ENCODE results near the gene OR2W1. TPM values are rescaled to one million over a fixed set of nuclear protein-coding genes. Genes with fewer than 3 reads are reported as not detected.

OR2W1 gene, protein sequence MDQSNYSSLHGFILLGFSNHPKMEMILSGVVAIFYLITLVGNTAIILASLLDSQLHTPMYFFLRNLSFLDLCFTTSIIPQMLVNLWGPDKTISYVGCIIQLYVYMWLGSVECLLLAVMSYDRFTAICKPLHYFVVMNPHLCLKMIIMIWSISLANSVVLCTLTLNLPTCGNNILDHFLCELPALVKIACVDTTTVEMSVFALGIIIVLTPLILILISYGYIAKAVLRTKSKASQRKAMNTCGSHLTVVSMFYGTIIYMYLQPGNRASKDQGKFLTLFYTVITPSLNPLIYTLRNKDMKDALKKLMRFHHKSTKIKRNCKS
- not detected for polyA plus RNA-seq (ENCODE audit: low read depth in 6 of 6)

DNA sequence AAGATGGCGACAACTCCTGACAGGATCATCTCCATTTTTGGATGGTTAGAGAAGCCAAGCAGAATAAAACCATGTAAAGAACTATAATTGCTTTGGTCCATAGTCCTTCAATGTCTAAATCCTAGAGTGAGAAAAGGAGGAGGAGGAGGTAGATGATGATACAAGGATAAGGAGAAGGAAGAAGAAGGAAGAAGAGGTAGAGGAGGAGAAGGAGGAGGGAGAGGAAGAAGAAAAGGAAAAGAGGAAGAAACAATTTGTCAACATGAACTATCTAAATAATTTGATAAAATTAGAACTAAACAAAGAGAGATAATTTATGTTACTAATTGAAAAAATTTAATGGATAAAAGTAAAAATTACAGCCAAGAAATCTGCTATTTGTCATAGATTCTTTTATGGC lies at the start of gene OR2W1:
Gene OR2W1 (minus strand): TSS at position 101 of the 400 bp plus-strand sequence. CDS start 0 bp downstream, at position 101.
- H3K9me3 Mint-ChIP-seq: peaks cover 0 to 15% (median 4%) of the 10 kb centered on the region in 7 donors
- no peak within 1 kb of the TSS for H3K4me3 Mint-ChIP-seq
- H3K36me3 Mint-ChIP-seq: no peaks in the 10 kb centered on the region
- no peak within 1 kb of the TSS for H3K27ac Mint-ChIP-seq
- no peak for DNase-seq
- H3K27me3 Mint-ChIP-seq: peaks cover 32 to 47% (median 33%) of the 10 kb centered on the region in 3 donors
- ATAC-seq (ENCODE audit: low read depth in 2 of 2): no peak
- no peaks in the 10 kb centered on the region for H3K4me1 Mint-ChIP-seq

DNA sequence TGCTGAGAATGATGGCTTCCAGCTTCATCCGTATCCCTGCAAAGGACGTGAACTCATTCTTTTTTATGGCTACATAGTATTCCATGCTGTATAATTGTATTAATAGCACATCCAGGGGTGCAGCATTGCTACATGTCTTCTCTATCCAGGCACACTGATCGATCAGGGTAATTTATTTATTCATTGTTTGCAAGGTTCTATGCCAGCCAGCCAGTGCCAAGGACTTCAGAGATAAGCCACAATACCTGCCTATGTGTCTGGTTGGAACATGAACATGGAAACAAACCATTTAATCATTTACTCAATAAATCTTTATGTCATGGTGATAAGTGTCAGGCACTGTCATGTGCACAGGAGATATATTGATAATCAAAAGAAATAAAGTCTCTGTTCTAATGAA lies 48.0 kb upstream of the OR2W1 start:
- DNase-seq: no peak
- H3K27me3 Mint-ChIP-seq: peaks cover 14 to 34% (median 18%) of the 10 kb centered on the region in 3 donors

DNA sequence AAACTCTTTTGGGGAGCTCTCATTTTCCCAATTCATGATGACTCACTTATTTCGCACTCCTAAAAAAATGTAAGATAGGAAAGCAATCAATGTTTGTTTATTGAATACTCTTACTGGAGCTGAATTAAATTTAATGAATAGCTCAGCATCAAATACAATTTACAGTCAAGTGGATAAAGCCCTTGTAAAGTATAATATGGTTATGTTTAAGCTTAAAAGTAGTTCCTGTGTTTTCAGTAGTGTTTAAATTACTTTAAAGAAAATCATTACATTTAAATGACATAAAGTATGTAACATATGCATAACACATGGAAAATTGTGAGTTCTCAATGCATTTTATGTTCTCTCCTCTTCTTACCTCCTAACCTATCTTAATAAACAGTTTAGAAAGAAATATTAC lies 42.2 kb upstream of the OR2W1 start, which contains the start of gene OR2B3:
Gene OR2B3 (minus strand): TSS at position 101 of the 400 bp plus-strand sequence. CDS start 65 bp downstream, at position 36.
- Mint-ChIP-seq H3K27me3 (peaks cover 27 to 36% (median 30%) of the 10 kb centered on the region in 3 donors), H3K27ac (no peak within 1 kb of the TSS), H3K36me3 (no peaks in the 10 kb centered on the region), H3K4me1 (no peaks in the 10 kb centered on the region), H3K9me3 (peaks cover 0 to 5% (median 0%) of the 10 kb centered on the region in 7 donors), H3K4me3 (peak within 1 kb of the TSS in 1 of 8 donors; percentile 21)
- no peak for ATAC-seq (ENCODE audit: low read depth in 2 of 2)
- no peak for DNase-seq

More for the DNA sequence above, 48.0 kb upstream of the OR2W1 start:
- no peak overlapping the region for H3K27ac Mint-ChIP-seq
- peaks cover 0 to 2% (median 0%) of the 10 kb centered on the region in 7 donors for H3K9me3 Mint-ChIP-seq
- no peak for ATAC-seq (ENCODE audit: low read depth in 2 of 2)
- no peaks in the 10 kb centered on the region for H3K36me3 Mint-ChIP-seq
- H3K4me1 Mint-ChIP-seq: no peaks in the 10 kb centered on the region
- H3K4me3 Mint-ChIP-seq: no peak overlapping the region

DNA sequence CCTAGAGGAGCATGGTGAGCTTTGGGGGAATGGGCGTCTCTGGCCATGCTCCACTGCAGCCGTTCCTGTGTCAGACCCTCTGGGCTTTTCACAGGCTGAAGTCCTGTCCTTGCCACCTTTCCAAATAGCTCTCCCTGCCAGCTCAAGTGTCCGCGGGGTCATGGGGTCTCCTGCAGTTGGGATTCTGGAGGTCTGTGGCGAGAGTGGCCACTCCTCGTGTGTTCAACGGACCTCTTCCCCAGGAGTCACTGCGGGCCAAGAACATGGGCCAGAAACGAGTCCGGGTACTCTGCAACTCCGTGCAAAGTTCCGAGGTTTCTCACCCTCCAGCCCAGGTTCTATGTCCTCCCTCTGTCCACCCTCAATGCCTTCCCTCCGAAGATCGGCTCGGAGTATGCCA lies 37.5 kb upstream of the OR2W1 start:
- no peak for DNase-seq

DNA sequence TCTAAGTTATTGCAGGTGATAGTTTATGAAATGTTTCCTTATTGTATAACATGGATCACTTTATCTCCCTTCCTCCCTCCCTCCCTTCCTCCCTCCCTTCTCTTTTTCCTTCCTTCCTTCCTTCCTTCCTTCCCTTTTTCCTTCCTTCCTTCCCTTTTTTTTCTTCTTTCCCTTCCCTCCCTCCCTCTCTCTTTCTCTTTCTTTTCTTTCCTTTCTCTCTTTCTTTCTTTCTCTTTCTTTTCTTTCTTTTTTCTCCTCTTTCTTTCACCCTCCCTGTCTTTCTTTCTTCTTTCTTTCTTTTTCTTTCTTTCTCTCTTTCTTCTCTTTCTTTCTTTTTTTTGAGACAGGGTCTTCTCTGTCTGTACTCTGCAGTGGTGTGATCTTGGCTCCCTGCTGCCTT lies 36.3 kb upstream of the OR2W1 start:
- ATAC-seq (ENCODE audit: low read depth in 2 of 2) (no peak), DNase-seq (no peak)
- peaks cover 0 to 5% (median 0%) of the 10 kb centered on the region in 7 donors for H3K9me3 Mint-ChIP-seq
- no peaks in the 10 kb centered on the region for H3K36me3 Mint-ChIP-seq
- H3K4me3 Mint-ChIP-seq: no peak overlapping the region
- no peak overlapping the region for H3K27ac Mint-ChIP-seq
- H3K4me1 Mint-ChIP-seq: no peaks in the 10 kb centered on the region
- peaks cover 16 to 30% (median 21%) of the 10 kb centered on the region in 3 donors for H3K27me3 Mint-ChIP-seq

More for the DNA sequence above, 37.5 kb upstream of the OR2W1 start:
- H3K36me3 Mint-ChIP-seq: no peaks in the 10 kb centered on the region
- peaks cover 0 to 5% (median 0%) of the 10 kb centered on the region in 7 donors for H3K9me3 Mint-ChIP-seq
- peaks cover 23 to 39% (median 28%) of the 10 kb centered on the region in 3 donors for H3K27me3 Mint-ChIP-seq
- no peak overlapping the region for H3K4me3 Mint-ChIP-seq
- H3K27ac Mint-ChIP-seq: peak overlapping the region in 1 of 6 donors; percentile 57
- H3K4me1 Mint-ChIP-seq: no peaks in the 10 kb centered on the region
- no peak for ATAC-seq (ENCODE audit: low read depth in 2 of 2)

DNA sequence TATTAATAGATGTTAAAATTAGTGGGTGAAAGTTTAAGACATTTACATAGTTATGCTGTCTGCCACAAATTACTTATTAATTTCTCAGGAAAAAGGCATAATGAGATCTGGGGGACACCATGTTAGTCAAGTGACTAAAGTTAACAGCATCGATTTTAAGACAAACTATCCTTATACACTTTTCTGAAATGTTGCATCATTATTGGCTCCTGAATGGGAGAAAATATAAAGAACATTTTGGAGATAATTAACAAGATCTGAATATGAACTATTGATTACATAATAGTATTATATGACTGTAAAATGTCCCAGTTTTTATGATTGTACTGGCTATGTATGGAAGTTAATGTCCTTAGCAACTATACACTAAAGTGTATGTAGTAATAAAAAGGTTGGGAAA lies 34.2 kb upstream of the OR2W1 start:
- Mint-ChIP-seq H3K4me3 (no peak overlapping the region), H3K4me1 (no peaks in the 10 kb centered on the region)
- ATAC-seq (ENCODE audit: low read depth in 2 of 2): no peak

DNA sequence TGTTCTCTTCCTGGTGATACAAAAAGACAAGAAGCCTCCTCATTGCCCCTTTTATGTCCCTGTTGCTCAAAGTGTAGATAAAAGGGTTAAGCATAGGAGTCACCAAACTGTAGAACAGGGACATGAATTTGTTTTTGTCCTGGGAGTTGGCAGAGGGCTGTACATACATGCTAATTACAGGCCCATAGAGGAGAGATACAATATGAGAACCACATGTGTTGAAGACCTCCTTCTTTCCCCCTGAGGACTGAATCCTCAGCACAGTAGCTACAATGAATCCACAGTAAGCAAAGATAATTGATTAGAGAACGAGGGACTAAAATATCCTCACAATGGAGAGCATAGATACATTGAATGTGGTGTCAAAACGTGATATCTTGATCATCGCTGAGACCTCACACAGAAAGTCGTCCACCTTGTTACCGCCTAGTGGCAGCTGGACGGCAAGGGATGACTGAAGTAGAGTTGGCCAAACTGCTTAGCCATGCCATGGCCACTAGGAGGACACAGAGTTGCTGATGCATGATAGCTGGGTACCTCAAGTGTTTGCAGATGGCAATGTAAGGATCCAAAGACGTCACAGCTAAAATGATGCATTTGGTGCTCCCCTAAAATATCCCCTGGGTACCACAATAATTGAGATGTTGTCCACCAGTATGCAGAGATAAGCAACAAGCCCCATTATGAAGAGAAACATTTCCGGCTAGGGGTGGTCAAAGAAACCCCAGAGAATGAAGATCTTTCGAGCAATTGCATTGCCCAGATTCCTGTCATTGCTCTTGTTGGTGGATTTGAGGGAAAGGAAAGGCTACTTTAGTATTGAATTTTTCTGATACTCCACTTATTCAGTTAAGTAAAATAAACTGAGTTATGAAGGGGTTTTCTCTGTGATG lies 27.1 kb upstream of the OR2W1 start:
- Mint-ChIP-seq H3K4me3 (no peak overlapping the region), H3K36me3 (no peaks in the 10 kb centered on the region), H3K4me1 (no peaks in the 10 kb centered on the region), H3K27ac (peak overlapping the region in 1 of 6 donors; percentile 18), H3K9me3 (peaks cover 0 to 18% (median 4%) of the 10 kb centered on the region in 7 donors), H3K27me3 (peaks cover 16 to 27% (median 26%) of the 10 kb centered on the region in 3 donors)
- DNase-seq (no peak), ATAC-seq (ENCODE audit: low read depth in 2 of 2) (peak; percentile 27 to 42)

More for the DNA sequence above, 34.2 kb upstream of the OR2W1 start:
- Mint-ChIP-seq H3K36me3 (no peaks in the 10 kb centered on the region), H3K27ac (no peak overlapping the region), H3K27me3 (peaks cover 17 to 27% (median 22%) of the 10 kb centered on the region in 3 donors), H3K9me3 (peaks cover 0 to 5% (median 0%) of the 10 kb centered on the region in 7 donors)
- DNase-seq: no peak

DNA sequence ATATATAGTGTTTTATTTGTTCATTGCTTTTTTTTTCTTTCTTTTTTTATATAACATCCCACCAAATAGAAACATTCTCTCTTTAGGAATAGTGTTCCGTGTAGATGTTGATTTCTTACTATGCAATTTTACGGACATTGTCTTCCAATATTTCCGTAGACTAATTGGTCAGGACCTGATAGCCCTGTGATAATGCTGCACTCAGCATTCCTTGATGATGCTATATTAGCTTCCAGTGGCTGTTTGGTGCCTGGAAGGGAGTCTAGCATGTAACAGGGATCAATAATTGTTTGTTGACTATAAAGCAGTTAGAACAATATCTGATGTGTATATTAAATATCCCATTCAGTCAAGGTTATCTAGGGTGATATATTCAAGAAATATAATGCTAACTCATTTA lies 6.7 kb upstream of the OR2W1 start:
- H3K4me1 Mint-ChIP-seq: no peaks in the 10 kb centered on the region

DNA sequence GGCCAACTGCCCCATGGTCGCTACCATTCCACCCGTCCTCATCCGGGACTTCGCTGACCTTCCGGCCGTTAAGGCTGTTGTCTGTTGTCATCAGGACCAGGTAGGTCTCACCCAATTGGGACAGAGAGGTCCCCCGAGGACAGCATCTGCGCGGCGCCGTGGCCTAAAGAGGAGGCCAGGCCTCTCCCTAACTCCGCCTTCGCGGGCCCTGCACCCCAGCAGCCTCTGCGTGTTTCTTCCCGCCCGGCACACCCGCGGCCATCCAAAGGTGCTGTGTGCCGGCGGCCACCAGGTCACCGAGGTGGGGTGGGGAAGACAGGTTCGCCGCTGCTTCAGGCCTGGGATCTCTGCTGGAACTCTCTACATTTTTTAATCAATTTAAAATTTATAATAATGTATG lies 9.0 kb downstream of the OR2W1 start:
- Mint-ChIP-seq H3K36me3 (no peaks in the 10 kb centered on the region), H3K27ac (no peak overlapping the region), H3K27me3 (peaks cover 8 to 26% (median 16%) of the 10 kb centered on the region in 3 donors), H3K4me3 (peak overlapping the region in 1 of 8 donors; percentile 70), H3K9me3 (peaks cover 0 to 11% (median 5%) of the 10 kb centered on the region in 7 donors), H3K4me1 (no peaks in the 10 kb centered on the region)
- ATAC-seq (ENCODE audit: low read depth in 2 of 2): no peak
- no peak for DNase-seq

More for the DNA sequence above, 6.7 kb upstream of the OR2W1 start:
- peaks cover 17 to 37% (median 24%) of the 10 kb centered on the region in 3 donors for H3K27me3 Mint-ChIP-seq
- H3K4me3 Mint-ChIP-seq: no peak overlapping the region
- no peak for DNase-seq
- no peak for ATAC-seq (ENCODE audit: low read depth in 2 of 2)
- H3K36me3 Mint-ChIP-seq: peaks cover 0 to 8% of the 10 kb centered on the region in 2 donors
- peaks cover 4 to 30% (median 14%) of the 10 kb centered on the region in 7 donors for H3K9me3 Mint-ChIP-seq
- H3K27ac Mint-ChIP-seq: no peak overlapping the region

DNA sequence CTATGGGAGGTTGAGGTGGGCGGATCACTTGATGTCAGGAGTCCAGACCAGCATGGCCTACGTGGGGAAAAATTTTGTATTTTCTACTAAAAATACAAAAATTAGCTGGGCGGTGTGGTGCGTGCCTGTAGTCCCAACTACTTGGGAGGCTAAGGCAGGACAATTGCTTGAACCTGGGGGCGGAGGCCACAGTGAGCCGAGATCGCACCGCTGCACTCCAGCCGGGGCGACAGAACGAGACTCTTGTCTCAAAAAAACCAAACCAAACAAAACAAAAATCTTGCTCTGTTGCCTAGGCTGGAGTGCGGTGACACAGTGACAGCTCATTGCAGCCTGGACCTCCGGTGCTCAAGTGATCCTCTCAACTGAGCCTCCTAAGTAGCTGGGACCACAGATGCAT lies 16.2 kb downstream of the OR2W1 start:
- peaks cover 37 to 50% (median 40%) of the 10 kb centered on the region in 3 donors for H3K27me3 Mint-ChIP-seq
- H3K27ac Mint-ChIP-seq: no peak overlapping the region
- H3K9me3 Mint-ChIP-seq: no peaks in the 10 kb centered on the region
- ATAC-seq (ENCODE audit: low read depth in 2 of 2): no peak
- no peak for DNase-seq
- no peaks in the 10 kb centered on the region for H3K4me1 Mint-ChIP-seq
- H3K36me3 Mint-ChIP-seq: no peaks in the 10 kb centered on the region
- H3K4me3 Mint-ChIP-seq: no peak overlapping the region

DNA sequence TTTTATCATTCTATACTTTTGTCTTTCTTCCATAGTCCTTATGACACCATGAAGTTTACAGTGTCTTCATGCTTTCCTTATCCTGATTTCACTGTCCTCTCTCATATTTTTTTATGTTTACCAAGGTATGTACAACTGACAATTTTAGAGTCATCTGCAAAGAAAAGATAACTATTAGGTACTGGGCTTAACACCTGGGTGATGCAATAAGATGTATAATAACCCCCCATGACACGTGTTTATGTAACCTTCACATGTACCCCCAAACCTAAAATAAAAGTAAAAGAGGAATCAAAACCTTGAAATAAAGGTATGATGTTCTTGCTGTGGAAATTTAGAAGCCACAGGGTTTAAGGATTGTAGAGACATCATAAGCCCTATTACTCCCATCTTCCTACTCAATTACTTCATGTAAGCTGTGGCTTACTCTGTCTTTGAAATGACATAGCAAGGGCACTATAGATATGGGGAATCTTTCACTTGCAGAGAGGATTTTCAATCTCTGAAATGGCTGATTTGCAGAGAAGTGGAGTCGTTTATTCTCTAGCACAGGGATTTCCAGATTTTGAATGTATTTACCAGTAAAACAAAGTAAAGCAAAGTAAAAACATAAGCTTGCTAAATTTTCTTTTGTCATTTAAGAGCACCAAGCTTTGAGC lies 18.9 kb downstream of the OR2W1 start:
- H3K4me1 Mint-ChIP-seq: no peaks in the 10 kb centered on the region
- DNase-seq (no peak), ATAC-seq (ENCODE audit: low read depth in 2 of 2) (no peak)
- peaks cover 0 to 5% (median 0%) of the 10 kb centered on the region in 7 donors for H3K9me3 Mint-ChIP-seq
- peaks cover 52 to 57% (median 53%) of the 10 kb centered on the region in 3 donors for H3K27me3 Mint-ChIP-seq
- H3K27ac Mint-ChIP-seq: no peak overlapping the region
- H3K4me3 Mint-ChIP-seq: no peak overlapping the region
- peaks cover 0 to 7% of the 10 kb centered on the region in 2 donors for H3K36me3 Mint-ChIP-seq

DNA sequence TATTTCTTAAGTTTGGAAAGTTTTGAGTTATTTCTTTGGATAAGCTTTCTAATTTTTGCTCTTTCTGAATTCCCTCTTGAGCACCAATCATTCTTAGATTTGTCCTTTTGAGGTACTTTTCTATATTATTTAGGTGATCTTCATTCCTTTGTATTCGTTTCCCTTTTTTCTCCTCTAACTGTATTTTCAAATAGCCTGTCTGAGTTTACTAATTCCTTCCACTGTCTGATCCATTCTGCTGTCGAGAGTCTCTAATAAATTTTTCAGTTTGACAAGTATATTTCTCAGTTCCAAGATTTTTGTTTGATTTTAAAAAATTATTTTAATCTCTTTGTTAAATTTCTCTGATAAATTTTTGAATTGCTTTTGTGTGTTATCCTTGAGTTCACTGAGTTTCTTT lies 23.5 kb downstream of the OR2W1 start:
- peaks cover 10 to 15% (median 14%) of the 10 kb centered on the region in 3 donors for H3K4me1 Mint-ChIP-seq
- H3K36me3 Mint-ChIP-seq: peaks cover 0 to 7% of the 10 kb centered on the region in 2 donors
- peaks cover 0 to 8% (median 2%) of the 10 kb centered on the region in 7 donors for H3K9me3 Mint-ChIP-seq
- H3K27me3 Mint-ChIP-seq: peaks cover 43 to 65% (median 50%) of the 10 kb centered on the region in 3 donors
- no peak overlapping the region for H3K27ac Mint-ChIP-seq
- DNase-seq: no peak
- no peak for ATAC-seq (ENCODE audit: low read depth in 2 of 2)
- no peak overlapping the region for H3K4me3 Mint-ChIP-seq

DNA sequence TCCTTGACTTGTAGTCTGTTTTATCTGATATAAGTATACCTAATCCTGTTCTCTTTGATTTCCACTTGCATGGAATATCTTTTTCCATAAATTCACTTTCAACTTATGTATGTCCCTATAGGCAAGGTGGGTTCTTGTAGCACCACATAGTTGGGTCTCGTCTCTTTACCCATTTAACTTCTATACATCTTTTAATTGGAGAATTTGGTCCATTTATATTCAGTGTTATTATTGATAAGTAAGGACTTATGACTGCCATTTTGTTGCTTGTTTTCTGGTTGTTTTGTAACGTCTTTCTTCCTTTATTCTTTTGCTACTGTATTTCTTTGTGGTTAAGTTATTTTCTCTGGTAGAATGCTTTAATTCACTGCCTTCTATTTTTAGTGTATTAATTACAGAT lies 25.3 kb downstream of the OR2W1 start:
- H3K27me3 Mint-ChIP-seq: peaks cover 37 to 68% (median 47%) of the 10 kb centered on the region in 3 donors

More for the DNA sequence above, 25.3 kb downstream of the OR2W1 start:
- H3K4me3 Mint-ChIP-seq: no peak overlapping the region
- DNase-seq: no peak
- peaks cover 18 to 20% (median 19%) of the 10 kb centered on the region in 3 donors for H3K4me1 Mint-ChIP-seq
- ATAC-seq (ENCODE audit: low read depth in 2 of 2): no peak
- H3K27ac Mint-ChIP-seq: peak overlapping the region in 1 of 6 donors; percentile 49
- H3K36me3 Mint-ChIP-seq: peaks cover 0 to 7% of the 10 kb centered on the region in 2 donors
- H3K9me3 Mint-ChIP-seq: peaks cover 0 to 18% (median 8%) of the 10 kb centered on the region in 7 donors
